Adrenal gland (tissue), 5 donors: ENCODE results near the gene TNFRSF6B.

Source experiments
- POLR2A ChIP-seq, 2 donors: fragments of 450-650 bp; IDR thresholded peaks; one replicate each; pipeline ENCODE4 v1.6.1; 2017; ENCODE audit warnings: antibody characterized with exemption in 2 of 2, mild to moderate bottlenecking in 2 of 2, moderate library complexity in 1 of 2
- TF ChIP-seq, protein P1 (sequence below), 6 experiments: fragments of 450-650 bp in 4 of 6; fragments of 200-600 bp in 2 of 6; sonication (generic) in 1 of 6; IDR thresholded peaks; 1 replicate in 5 of 6; 2 replicates in 1 of 6; pipeline versions ENCODE4 v1.5.1 to v1.8.0; 2016 to 2021; ENCODE audit warnings: antibody characterized with exemption in 6 of 6, mild to moderate bottlenecking in 2 of 6, moderate library complexity in 1 of 6
- donor health status: DM: no; HTN: no; CAD: no.

DNA sequence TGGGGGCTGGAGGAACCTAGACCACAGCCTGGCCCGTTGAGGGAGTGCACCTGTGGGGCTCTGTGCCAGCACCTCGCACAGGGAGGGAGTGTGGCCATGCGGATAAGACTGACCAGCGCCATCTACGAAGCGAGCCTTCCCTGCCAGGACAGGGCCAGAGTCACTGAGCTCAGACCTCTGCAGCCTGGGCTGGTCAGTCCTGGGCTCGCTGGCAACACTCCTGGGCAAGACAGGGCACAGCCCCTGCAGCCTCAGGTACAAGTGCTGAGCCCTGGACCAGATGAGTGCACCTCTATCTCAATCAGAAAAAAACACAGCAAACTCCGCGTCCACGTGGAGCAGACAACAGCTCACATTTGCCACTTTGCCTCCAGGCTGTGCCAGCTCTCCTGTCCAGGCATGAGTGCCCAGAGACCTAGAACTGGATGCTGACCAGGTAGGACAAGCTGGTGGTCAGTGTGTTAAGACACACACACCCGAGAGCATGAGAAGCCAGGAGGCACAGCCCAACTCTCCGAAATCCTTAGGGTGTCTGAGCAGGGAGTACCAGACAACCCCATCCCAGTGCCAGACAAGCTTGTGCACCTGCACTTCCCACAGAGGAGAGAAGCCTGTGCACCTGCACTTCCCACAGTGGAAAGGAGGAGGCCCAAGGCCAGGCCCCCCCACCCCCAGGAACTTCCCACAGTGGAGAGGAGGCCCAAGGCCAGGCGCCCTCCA, 6.5 kb downstream of the TNFRSF6B start:
- no peak for TF ChIP-seq POLR2A (IDR thresholded peaks at IDR 0.05)
- TF ChIP-seq, protein P1, sequence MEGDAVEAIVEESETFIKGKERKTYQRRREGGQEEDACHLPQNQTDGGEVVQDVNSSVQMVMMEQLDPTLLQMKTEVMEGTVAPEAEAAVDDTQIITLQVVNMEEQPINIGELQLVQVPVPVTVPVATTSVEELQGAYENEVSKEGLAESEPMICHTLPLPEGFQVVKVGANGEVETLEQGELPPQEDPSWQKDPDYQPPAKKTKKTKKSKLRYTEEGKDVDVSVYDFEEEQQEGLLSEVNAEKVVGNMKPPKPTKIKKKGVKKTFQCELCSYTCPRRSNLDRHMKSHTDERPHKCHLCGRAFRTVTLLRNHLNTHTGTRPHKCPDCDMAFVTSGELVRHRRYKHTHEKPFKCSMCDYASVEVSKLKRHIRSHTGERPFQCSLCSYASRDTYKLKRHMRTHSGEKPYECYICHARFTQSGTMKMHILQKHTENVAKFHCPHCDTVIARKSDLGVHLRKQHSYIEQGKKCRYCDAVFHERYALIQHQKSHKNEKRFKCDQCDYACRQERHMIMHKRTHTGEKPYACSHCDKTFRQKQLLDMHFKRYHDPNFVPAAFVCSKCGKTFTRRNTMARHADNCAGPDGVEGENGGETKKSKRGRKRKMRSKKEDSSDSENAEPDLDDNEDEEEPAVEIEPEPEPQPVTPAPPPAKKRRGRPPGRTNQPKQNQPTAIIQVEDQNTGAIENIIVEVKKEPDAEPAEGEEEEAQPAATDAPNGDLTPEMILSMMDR (IDR thresholded peaks at IDR 0.05), result no peak
